Keratinocyte (primary cell): ENCODE data around the gene TMEM151B. TPM values are rescaled to one million over a fixed set of nuclear protein-coding genes. Genes with fewer than 3 reads are reported as not detected.

ENCODE experiments used
- DNase-seq: peaks from one replicate; pipeline ENCODE4 v3.0.0-alpha.2; 2011; ENCODE audit warnings: low read depth, missing footprints, low spot score
- FAIRE-seq: peaks from 2 replicates; lab custom pipeline; 2011; peaks lifted over from hg19 to GRCh38; lab: Jason Lieb, UNC
- H2AFZ ChIP-seq: 2 replicates; pipeline ENCODE4 v1.6.0; 2012; ENCODE audit warnings: low read length, control low read depth, inconsistent platforms; ENCODE audit not compliant: control insufficient read depth
- H3K27ac ChIP-seq: 2 replicates; pipeline ENCODE4 v1.5.1; 2011; ENCODE audit warnings: low read length; ENCODE audit not compliant: control insufficient read depth, insufficient read depth
- H3K27me3 ChIP-seq: 3 replicates; pipeline ENCODE4 v1.6.0; 2011; ENCODE audit warnings: low read length; ENCODE audit not compliant: control insufficient read depth, insufficient read depth; ENCODE audit errors: extremely low read depth
- H3K36me3 ChIP-seq, 2 experiments: 2 replicates in 1 of 2; 3 replicates in 1 of 2; pipeline ENCODE4 v1.5.1; 2011; ENCODE audit warnings: low read length in 2 of 2, mild to moderate bottlenecking in 1 of 2; ENCODE audit not compliant: control insufficient read depth in 2 of 2, insufficient read depth in 2 of 2; ENCODE audit errors: extremely low read depth in 1 of 2
- H3K4me1 ChIP-seq: 3 replicates; pipeline ENCODE4 v1.5.1; 2011; ENCODE audit warnings: low read length; ENCODE audit not compliant: control insufficient read depth, insufficient read depth; ENCODE audit errors: extremely low read depth
- H3K4me2 ChIP-seq: 3 replicates; pipeline ENCODE4 v1.6.0; 2011; ENCODE audit warnings: low read depth, low read length; ENCODE audit not compliant: control insufficient read depth, insufficient read depth; ENCODE audit errors: extremely low read depth
- H3K4me3 ChIP-seq, 3 experiments: fragments of 200-600 bp in 1 of 3; sonication (generic) in 1 of 3; 2 replicates in 2 of 3; 3 replicates in 1 of 3; pipeline ENCODE4 v1.5.1; 2011 to 2016; ENCODE audit warnings: low read length in 3 of 3, mild to moderate bottlenecking in 3 of 3, control low read depth in 2 of 3, inconsistent platforms in 1 of 3, low read depth in 1 of 3, mixed read lengths in 1 of 3, mixed run types in 1 of 3, moderate library complexity in 1 of 3; ENCODE audit not compliant: control insufficient read depth in 2 of 3, insufficient read depth in 2 of 3; ENCODE audit errors: extremely low read depth in 1 of 3
- H3K79me2 ChIP-seq: 2 replicates; pipeline ENCODE4 v1.6.0; 2012; ENCODE audit warnings: low read length; ENCODE audit not compliant: control insufficient read depth, insufficient read depth
- H3K9ac ChIP-seq: 3 replicates; pipeline ENCODE4 v1.6.0; 2011; ENCODE audit warnings: low read length; ENCODE audit not compliant: control insufficient read depth, insufficient read depth; ENCODE audit errors: extremely low read depth
- H3K9me1 ChIP-seq: 3 replicates; pipeline ENCODE4 v1.6.0; 2011; ENCODE audit warnings: low read length; ENCODE audit not compliant: control insufficient read depth, insufficient read depth; ENCODE audit errors: extremely low read depth
- H3K9me3 ChIP-seq: 2 replicates; pipeline ENCODE4 v1.5.1; 2012; ENCODE audit warnings: low read depth, low read length; ENCODE audit not compliant: control insufficient read depth
- H4K20me1 ChIP-seq: 3 replicates; pipeline ENCODE4 v1.6.0; 2011; ENCODE audit warnings: low read length; ENCODE audit not compliant: control insufficient read depth, insufficient read depth; ENCODE audit errors: extremely low read depth
- CTCF ChIP-seq, 3 experiments: IDR thresholded peaks in 1 of 3; conservative IDR thresholded peaks in 1 of 3; optimal IDR thresholded peaks in 1 of 3; 2 replicates in 2 of 3; 3 replicates in 1 of 3; pipeline versions ENCODE3 to v1.5.1; 2011; ENCODE audit warnings: low read length in 3 of 3, mild to moderate bottlenecking in 3 of 3, moderate library complexity in 2 of 3, control low read depth in 1 of 3, inconsistent platforms in 1 of 3; ENCODE audit not compliant: insufficient read depth in 2 of 3; ENCODE audit errors: extremely low read depth in 1 of 3
- EZH2 ChIP-seq: IDR thresholded peaks from one replicate; pipeline ENCODE4 v1.6.1; 2012; ENCODE audit warnings: inconsistent platforms, mild to moderate bottlenecking, low read length, moderate library complexity
- dilution Hi-C: fragments of 300-500 bp; cut with MboI; formaldehyde crosslinking; loops from one replicate; pipeline ENCODE4 v1.7.0; 2020; ENCODE audit warnings: low sequenced_read_pairs; ENCODE audit not compliant: extremely low pct_ligation_motif_present
- polyA plus RNA-seq, 5 experiments: library from polyadenylated mRNA; depleted of rRNA in 3 of 5; stranded (reverse) in 3 of 5; stranded (forward) in 1 of 5; unstranded in 1 of 5; fragments of >200 nt; gene quantifications; 1 replicate in 1 of 5; 2 replicates in 3 of 5; 3 replicates in 1 of 5; pipeline versions ENCODE4 v1.2.1 to v1.2.3, GENCODE V29; 2011 to 2012; ENCODE audit warnings: missing spikeins in 2 of 5, low read depth in 1 of 5, low replicate concordance in 1 of 5

The TMEM151B gene
- polyA plus RNA-seq, 1 donor (not counting 4 experiments of a cell fraction or from before 2014, with no cell fraction given): not detected

- Histone ChIP-seq H2AFZ (no peak overlapping the region), H3K79me2 (no peaks in the 10 kb centered on the region), H3K36me3 (no peaks in the 10 kb centered on the region), H4K20me1 (no peaks in the 10 kb centered on the region), H3K9ac (no peak overlapping the region), H3K27ac (no peak overlapping the region), H3K9me3 (no peaks in the 10 kb centered on the region), H3K4me1 (no peaks in the 10 kb centered on the region), H3K9me1 (no peaks in the 10 kb centered on the region), H3K27me3 (peaks cover 8% of the 10 kb centered on the region), H3K4me3 (no peak overlapping the region), H3K4me2 (no peak overlapping the region)
- FAIRE-seq (no peak), DNase-seq (no peak)
- TF ChIP-seq EZH2 (no peak), CTCF (optimal IDR thresholded peaks at IDR 0.05 in 1 of 3, IDR thresholded peaks at IDR 0.05 in 1 of 3, conservative IDR thresholded peaks at IDR 0.05 in 1 of 3; ENCODE audit: extremely low read depth in 1 of 3, insufficient read depth in 2 of 3, low read length in 3 of 3) (no peak)
- dilution Hi-C loops: no loop called here
These were observed 86.2 kb downstream of the TMEM151B start for GRCh38 chr6:44356487-44356886.

Other genes with a start within 250 kb of the TMEM151B start
- 103 to 136 TPM (median 133 TPM) in 3 replicates for gene MRPL14, start 143.0 kb upstream of the TMEM151B start, polyA plus RNA-seq
- gene TMEM63B, start 142.9 kb upstream of the TMEM151B start, polyA plus RNA-seq: 64.8 to 110 TPM (median 80.8 TPM) in 3 replicates
- 0.04 TPM in 1 of 3 replicates, not detected in the others for gene CAPN11, start 111.6 kb upstream of the TMEM151B start, polyA plus RNA-seq
- 0.09 TPM in 1 of 3 replicates, not detected in the others for gene MYMX, start 53.5 kb upstream of the TMEM151B start, polyA plus RNA-seq
- 51.0 to 69.8 TPM (median 55.3 TPM) in 3 replicates for gene SLC29A1, start 46.9 kb upstream of the TMEM151B start, polyA plus RNA-seq
- 653 to 1,215 TPM (median 1,089 TPM) in 3 replicates for gene HSP90AB1, start 23.3 kb upstream of the TMEM151B start, polyA plus RNA-seq
- gene SLC35B2, start 12.9 kb upstream of the TMEM151B start, polyA plus RNA-seq: 69.9 to 118 TPM (median 103 TPM) in 3 replicates
- gene NFKBIE, start 4.9 kb upstream of the TMEM151B start, polyA plus RNA-seq: 5.7 to 7.3 TPM (median 6.5 TPM) in 3 replicates
- gene AARS2, start 42.9 kb downstream of the TMEM151B start, polyA plus RNA-seq: 5.8 to 8.5 TPM (median 5.9 TPM) in 3 replicates
- gene SPATS1, start 72.2 kb downstream of the TMEM151B start, polyA plus RNA-seq: not detected in 3 replicates
- gene CDC5L, start 117.3 kb downstream of the TMEM151B start, polyA plus RNA-seq: 10.8 to 16.6 TPM (median 12.6 TPM) in 3 replicates